NCI-H345 treated with DMSO at 0.1 percent for 48 hours (cell line): ENCODE results near the gene HHIPL2.

ENCODE experiments used
- DNase-seq: peaks from one replicate; lab custom pipeline; 2025; ENCODE audit not compliant: unreplicated experiment; lab: John Stamatoyannopoulos, UW

HHIPL2 gene

GRCh38 chr1:222547944-222548671 lies at the start of gene HHIPL2:
Gene HHIPL2, minus strand, starts transcription at chr1:222548104. Its CDS starts 60 bp downstream, at chr1:222548044.
- DNase-seq, result no peak

- DNase-seq, result no peak
These were observed 48.8 kb upstream of the HHIPL2 start for GRCh38 chr1:222596696-222597095.

- DNase-seq, result no peak
These were observed 46.9 kb upstream of the HHIPL2 start for GRCh38 chr1:222594789-222595188.

GRCh38 chr1:222592171-222592570 lies 44.3 kb upstream of the HHIPL2 start:
- DNase-seq, result no peak

GRCh38 chr1:222589462-222590302 lies 41.8 kb upstream of the HHIPL2 start, which contains the start of gene TAF1A:
Gene TAF1A, minus strand, starts transcription at chr1:222589933.
- peak; percentile 85 for DNase-seq

- DNase-seq, result no peak
These were observed 40.2 kb upstream of the HHIPL2 start for GRCh38 chr1:222588135-222588534.

GRCh38 chr1:222586842-222587241 lies 38.9 kb upstream of the HHIPL2 start:
- DNase-seq, result no peak

- DNase-seq, result no peak
These were observed 35.2 kb upstream of the HHIPL2 start for GRCh38 chr1:222583079-222583478.

- DNase-seq, result no peak
These were observed 34.3 kb upstream of the HHIPL2 start for GRCh38 chr1:222582099-222582774.

- DNase-seq, result no peak
These were observed 31.4 kb upstream of the HHIPL2 start for GRCh38 chr1:222579316-222579715.

GRCh38 chr1:222570837-222571236 lies 22.9 kb upstream of the HHIPL2 start:
- DNase-seq, result no peak

GRCh38 chr1:222561656-222562055 lies 13.8 kb upstream of the HHIPL2 start:
- DNase-seq, result no peak

- no peak for DNase-seq
These were observed 9.7 kb upstream of the HHIPL2 start for GRCh38 chr1:222557574-222557973.

GRCh38 chr1:222557148-222557547 lies 9.2 kb upstream of the HHIPL2 start:
- no peak for DNase-seq

- no peak for DNase-seq
These were observed 8.2 kb upstream of the HHIPL2 start for GRCh38 chr1:222555992-222556615.

GRCh38 chr1:222554177-222554576 lies 6.3 kb upstream of the HHIPL2 start:
- DNase-seq, result no peak

GRCh38 chr1:222552882-222553281 lies 5.0 kb upstream of the HHIPL2 start:
- no peak for DNase-seq

GRCh38 chr1:222547260-222547614 lies 667 bp downstream of the HHIPL2 start:
- DNase-seq, result no peak

GRCh38 chr1:222546548-222547259 lies 1.2 kb downstream of the HHIPL2 start:
- DNase-seq, result peak; percentile 57

GRCh38 chr1:222546091-222546490 lies 1.8 kb downstream of the HHIPL2 start:
- peak; percentile 57 for DNase-seq

GRCh38 chr1:222543817-222544216 lies 4.1 kb downstream of the HHIPL2 start:
- DNase-seq, result no peak
